HG02610 (cell line): Measurements from ENCODE around the gene RAB37.

Experiments used
- ATAC-seq: cut with Tn5 transposase; IDR thresholded peaks from one replicate; pipeline ENCODE4 v1.9.1; 2021; ENCODE audit warnings: mild to moderate bottlenecking, moderate library complexity; ENCODE audit not compliant: unreplicated experiment

Gene RAB37

DNA sequence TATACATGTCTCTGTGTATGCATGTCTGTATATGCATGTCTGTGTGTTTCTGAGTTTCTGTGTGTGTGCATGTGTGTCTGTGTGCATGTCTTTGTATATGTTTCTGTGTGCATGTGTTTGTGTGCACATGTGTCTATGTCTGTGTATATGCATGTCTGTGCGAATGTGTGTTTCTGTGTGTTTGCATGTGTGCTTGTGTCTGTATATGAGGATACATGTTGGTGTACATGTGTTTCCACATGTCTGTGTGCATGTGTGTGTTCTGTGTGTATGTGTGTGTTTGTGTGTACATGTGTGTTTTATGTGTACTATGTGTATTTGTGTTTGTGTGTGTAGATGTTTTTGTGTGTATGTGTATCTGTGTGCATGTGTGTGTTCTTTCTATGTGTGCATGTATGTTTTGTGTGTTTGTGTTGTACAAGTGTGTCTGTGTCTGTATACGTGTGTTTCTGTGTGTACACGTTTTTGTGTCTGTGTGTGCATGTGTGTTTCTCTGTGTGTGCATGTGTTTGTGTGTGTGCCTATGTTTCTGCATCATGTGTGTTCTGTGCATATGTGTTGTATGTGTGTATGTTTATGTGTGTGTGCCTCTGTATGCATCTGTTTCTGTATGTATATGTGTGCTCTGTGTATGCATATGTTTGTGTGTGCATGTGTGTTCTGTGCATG is 8.9 kb upstream of the RAB37 start:
- no peak for ATAC-seq

DNA sequence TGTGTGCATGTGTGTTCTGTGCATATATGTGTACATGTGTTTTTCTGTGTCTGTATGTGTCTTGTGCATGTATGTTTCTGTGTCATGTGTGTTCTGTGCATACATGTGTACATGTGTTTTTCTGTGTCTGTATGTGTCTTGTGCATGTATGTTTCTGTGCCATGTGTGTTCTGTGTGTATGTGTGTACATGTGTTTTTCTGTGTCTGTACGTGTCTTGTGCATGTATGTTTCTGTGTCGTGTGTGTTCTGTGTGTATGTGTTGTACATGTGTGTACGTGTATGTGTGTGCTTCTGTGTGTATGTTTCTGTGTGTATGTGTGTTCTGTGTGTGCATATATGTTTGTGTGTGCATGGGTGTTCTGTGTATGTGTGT is 8.4 kb upstream of the RAB37 start:
- ATAC-seq = no peak

DNA sequence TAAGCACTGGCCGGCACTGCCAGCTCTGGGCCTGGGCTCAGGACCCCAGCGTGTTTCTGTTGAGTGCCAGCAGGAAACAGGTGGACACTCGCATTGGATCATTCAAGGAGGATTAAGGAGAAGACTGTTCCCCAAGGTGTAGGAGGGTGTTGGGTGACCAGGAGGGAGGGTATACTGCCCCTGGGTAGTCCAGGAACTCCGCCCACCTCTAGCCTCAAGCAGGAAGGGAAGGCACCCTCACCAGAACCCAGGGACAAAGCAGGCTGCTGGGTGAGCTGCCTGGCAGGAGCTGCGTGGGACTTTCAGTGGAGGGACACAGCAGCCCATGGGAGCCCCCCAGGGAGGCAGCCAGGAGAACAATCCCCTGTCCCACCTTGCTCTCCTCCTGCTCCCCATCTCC is 7.7 kb upstream of the RAB37 start:
- ATAC-seq = no peak

DNA sequence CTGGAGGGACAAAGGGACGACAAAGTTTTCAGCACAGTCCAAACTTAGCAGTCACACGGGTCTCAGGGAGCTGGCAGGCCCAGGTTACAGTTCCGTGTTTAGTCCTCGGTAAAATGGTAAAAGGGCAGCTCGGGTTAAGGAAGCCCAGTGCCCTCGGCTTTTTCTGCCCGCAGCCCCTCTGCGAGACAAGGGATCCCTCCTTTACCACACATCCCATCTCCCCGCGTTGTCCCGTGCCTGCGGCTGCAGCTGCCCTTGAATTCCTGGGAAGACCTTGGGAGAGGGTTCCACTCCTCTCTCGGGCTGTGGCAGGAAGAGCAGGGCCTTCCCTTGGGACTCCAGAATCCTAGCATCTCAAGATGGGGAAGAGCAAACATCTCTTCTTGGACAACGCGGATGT is 7.2 kb upstream of the RAB37 start:
- ATAC-seq = no peak

DNA sequence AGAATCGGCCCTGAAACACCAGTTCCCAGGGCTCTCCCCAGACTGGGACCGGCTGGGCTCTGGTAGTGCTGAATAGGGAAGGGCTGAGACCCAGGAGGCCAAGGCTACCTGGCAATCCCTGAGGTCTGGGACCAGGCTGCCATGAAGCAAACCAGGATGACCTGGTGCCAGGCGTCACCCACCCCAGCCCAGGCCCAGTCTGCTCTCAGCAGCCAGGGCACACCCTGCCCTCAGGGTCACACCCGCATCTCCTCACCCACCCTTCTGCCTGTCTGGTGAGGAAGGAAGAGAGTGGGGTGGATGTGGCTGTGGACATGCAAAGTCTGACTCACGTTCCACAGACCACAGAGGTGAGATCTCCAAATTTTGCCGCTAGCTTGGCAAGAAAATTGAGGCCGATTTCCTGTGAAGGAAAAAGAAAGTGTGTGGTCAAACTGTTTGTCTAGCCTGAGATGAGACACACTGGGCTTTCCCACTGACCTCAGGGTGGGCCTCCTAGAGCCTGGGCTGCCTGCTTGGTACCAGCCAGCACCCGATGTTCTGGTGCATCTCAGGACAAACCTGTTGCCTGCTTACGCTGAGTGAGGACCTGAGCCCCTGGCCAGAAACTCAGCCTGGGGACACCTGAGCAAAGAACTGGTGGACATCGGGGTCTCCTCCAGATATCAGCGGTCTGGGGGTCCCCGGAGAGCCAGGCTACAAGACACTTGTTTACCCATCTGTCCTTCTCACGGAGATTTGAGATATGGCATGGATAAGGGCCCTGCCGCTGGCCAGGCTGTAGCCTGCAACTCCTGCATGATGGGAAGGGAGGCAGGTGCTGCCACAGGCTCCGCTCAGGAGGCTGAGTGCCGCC is 6.3 kb upstream of the RAB37 start:
- ATAC-seq = peak; percentile 48

DNA sequence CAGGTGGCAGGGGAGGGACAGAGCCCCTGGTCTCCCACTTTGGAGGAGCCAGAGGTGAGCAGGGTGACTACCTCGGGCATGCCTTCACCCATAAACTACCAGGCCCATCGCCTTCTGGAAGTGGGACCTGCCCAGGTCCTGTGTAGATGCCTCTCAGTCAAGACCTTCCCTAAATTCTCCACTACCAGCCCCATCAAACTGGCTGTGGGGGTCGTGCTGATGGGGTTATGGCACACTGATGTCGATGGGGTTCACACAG is 5.8 kb upstream of the RAB37 start:
- ATAC-seq = no peak

DNA sequence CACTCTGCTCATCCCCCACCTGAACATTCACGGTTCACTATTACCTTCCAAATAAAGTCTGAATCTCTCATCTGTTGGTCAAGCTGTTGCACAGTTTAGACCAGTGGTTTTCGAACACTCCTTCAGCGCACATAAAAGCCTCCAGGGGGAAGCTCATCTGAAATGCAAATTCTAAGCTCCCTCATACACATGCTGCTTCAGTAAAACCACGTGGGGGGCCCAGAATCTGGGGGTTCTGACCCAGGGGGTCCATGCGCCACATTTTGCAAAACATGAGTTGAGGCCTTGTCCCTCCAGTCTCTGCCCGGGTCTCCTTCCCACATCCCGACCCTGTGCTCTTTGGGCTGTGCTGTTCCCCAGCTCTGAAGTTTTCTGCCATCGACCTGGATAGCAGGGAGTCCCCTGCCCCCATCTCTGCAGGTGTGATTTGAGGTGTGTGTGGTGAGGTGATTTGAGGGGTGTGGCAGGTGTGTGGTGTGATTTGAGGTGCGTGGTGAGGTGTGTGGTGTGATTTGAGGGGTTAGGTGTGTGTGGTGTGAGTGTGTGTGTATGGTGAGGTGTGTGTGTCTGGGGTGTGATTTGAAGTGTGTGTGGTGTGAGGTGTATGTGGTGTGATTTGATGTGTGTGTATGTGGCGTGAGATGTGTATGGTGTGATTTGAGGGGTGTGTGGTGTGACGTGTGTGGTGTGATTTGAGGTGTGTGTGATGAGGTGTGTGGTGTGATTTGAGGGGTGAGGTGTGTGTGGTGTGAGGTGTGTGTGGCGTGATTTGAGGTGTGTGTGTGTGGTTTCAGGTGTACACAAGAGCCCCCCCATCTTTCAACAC is 4.8 kb upstream of the RAB37 start:
- ATAC-seq = no peak

DNA sequence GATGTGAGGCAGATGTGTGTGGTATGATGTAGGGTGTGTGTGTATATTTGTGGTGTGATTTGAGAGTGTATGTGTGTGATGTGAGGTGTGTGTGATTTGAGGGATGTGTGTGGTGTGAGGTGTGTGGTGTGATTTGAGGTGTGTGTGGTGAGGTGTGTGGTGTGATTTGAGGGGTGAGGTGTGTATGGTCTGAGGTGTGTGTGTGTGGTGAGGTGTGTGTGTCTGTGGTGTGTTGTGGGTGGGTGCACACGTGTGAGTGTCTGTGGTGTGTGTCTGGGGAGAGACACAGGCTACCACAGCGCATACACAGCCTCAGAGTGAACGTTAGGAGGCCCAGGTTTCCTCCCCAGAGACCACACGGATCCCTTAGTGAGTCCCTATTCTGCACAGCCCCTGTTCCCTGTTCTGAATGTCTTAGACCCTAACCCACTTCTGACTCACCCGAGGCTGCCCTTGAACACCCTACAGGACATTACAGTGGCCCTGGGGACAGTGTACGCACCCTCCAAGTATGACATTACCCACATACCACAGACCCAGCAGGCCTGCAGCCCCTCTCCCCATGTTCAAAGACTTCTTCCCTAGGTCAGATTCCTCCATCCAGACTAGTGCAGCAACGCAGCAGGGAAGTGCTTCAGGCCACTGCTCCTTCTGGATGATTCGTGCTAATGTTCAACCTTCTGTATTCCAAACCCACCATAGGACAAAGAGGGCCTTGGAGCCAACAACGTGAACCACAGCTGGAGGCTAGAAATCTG is 3.5 kb upstream of the RAB37 start:
- no peak for ATAC-seq

DNA sequence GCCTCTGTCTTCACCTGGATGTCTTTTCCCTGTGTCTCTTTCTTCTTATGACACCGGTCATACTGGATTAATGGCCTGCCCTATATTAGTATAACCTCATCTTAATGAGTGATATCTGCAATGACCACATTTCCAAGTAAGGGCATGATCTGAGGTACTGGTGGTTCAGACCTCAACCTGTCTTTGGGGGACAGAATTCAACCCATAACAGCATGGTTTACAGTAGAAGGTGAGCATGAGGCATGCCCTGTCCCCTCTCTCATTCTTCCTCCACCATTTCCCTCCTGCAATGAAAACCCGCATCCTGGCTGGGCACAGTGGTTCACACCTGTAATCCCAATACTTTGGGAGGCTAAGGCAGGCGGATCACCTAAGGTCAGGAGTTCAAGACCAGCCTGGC is 2.8 kb upstream of the RAB37 start:
- ATAC-seq = no peak

DNA sequence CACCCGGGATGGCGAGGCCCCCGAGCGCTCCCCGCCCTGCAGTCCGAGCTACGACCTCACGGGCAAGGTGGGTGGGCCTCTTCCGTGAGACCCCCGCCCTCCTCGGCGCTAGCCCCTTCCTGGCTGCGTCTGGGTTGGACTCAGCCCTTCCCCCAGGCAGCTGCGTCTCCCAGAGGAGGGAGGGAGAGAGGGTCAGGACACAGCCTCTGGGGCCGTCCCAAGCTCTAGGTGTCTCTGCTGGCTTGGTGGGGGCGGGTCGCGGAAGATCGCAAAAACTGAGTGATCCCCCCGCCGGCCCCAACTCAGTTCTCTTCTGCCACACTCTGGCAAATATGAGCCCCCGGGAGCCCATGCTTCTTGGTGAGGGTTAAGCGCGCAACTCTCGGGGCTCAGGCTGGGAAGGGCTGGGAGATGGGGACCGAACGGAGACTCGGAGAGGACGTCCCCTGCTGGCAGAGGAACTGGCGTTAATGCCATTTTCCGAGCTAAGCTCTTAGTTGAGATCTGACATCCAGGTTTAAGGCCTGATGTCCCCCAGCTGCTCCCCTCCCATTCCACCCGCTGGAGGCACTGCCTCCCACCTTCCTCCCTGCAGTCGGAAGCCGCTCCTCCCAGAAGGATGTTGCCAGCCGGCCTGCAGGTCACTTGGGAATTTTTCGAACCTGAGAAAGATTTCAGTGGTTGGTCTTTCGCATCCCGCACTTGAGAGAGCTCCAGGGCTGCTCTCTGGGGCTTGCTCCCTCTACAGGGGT is 419 bp downstream of the RAB37 start:
- ATAC-seq = no peak

DNA sequence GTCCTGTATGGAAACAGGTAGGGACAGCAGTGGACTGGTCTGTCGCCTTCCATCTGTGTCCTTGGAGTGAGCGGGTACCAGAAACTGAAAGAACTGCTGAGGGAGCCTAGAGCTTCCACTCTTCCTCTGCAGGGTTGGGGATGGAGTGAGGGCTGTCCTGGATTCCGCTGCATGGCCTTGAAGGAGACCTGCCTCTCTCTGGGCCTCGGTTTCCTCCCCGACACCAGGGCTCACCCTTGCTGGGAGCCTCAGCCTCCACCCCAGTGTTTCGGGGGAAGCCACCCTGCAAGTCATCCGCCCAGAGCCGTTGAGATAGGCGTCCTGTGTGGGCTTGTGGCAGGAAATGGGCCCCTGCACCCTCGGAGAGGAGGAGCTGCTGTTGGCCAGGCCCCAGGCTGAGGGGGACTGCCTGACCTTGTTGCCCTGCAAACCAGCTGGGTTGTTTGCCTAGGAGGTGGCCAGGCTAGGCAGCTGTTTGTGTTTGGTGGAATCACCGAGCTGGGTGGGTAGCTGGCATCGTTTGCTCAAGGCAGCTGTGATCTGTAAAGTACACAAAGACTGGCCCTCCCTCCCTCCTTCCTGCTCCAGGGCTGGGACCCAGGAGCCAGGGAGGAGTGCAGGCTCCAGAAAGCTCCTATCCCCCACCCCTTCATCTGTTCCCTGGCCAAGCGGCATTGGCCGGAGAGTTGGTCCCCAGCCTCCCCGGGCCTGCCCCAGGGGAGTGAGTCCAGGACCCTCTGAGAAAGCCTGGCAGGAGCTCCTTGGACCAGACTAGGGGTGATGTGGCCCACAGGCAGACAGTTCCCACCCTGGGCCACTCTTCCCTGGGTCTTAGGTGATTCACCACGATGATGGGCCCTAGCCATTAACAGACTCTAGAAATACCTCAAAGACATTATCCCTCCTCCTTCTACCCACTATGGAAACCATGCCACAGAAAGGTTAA is 1.3 kb downstream of the RAB37 start:
- ATAC-seq = peak; percentile 42

DNA sequence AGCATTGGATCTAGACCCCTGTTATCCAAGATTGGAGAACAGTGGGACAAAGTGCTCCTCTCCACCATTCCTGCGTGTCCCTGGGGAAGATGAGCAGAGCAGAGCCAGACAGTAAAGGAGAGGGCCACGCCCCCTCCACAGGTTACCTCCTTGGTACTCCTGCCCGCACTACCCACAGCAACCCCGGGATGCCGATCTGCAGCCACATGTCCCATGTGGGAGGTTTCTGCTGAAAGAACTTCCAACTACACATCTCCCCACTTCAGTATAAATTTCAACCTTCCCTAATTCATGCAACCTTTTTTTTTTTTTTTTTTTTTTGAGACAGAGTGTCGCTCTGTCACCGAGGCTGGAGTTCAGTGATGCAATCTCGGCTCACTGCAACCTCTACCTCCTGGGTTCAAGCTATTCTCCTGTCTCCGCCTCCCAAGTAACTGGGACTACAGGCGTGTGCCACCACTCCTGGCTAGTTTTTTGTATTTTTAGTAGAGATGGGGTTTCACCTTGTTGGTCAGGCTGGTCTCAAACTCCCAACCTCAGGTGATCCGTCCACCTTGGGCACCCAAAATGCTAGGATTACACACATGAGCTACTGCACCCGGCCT is 2.3 kb downstream of the RAB37 start:
- no peak for ATAC-seq

DNA sequence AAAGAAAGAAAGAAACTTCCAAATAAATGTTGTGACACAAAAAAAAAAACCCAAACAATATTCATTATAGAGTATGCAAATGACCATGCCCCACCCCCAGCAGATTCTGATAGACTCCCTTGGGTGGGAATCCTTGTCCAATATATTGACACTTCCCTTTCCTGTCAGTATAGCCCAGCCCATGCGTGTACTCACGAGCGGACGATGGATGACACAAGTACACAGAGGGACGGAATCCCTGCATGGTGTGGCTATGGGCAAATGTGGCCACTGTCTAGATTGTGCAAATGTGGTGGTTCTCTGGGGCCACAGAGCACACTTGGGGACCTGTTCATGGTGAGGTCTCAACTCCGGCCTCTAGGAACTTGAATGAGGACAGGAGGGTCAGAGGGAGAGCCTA is 3.1 kb downstream of the RAB37 start:
- ATAC-seq = no peak

DNA sequence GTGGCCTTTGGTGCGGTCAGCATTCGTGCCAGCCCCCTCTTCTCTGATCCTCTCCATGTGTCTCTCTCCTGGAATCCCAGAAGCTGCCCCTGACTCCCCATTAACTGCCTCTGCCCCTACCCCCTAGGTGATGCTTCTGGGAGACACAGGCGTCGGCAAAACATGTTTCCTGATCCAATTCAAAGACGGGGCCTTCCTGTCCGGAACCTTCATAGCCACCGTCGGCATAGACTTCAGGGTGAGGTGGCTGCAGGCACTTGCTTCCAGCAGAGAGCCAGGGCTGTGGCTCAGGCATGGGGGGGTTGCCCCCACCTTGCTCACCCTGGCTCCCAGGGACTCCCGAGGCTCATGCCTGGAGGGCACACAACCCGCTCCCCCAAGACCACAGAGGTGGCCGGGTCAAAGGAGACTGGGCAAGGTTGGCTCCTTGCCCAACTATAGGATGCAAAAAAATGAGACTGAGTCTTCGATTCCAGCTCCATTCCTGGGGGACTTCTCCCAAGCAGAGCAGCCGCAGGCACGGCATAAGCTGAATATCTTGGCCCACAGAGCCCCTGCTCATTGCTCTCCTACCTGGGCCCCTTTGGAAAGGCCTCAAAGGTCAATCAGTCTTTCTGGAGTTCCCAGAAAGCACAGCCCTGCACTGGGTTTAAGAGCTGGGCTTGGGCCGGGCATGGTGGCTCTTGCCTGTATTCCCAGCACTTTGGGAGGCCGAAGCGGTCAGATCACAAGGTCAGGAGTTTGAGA is 3.8 kb downstream of the RAB37 start:
- no peak for ATAC-seq

DNA sequence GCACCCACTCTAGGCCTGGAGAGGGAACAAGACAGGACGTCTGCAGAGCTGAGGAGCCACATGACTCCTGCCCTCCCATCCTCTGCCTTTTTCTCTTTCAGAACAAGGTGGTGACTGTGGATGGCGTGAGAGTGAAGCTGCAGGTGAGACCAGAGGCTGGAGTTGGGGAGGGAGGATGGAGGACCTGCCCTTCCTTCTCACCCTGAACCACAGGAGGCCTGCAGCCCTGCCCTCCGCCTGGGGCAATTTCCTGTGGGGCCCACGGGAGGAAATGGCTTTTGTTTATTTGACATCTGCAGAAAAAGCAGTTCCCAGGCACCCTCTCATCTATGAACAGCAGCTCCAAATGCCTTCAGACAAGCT is 5.1 kb downstream of the RAB37 start:
- ATAC-seq = peak; percentile 37

DNA sequence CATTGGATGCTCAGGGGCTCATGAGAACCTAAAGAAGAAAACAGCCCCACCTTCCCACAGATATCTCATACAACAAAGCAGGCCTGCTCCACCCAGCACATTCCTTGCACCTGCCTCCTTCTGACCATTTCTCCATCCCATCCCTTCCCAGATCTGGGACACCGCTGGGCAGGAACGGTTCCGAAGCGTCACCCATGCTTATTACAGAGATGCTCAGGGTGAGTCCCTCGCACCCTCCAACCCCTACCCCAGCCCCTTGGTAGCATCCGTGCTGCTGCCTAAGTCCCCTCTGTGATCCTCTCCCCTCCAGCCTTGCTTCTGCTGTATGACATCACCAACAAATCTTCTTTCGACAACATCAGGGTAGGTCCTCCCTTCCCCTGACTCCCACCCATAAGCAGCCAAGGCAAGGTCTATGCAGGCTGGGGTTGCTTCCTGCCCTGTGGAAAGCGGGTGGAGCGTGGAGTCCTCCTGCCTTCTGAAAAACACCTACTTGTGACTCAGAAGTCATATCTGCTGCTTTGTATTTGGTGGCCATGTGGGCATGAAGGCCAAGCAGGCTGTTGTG is 6.0 kb downstream of the RAB37 start:
- ATAC-seq = no peak

DNA sequence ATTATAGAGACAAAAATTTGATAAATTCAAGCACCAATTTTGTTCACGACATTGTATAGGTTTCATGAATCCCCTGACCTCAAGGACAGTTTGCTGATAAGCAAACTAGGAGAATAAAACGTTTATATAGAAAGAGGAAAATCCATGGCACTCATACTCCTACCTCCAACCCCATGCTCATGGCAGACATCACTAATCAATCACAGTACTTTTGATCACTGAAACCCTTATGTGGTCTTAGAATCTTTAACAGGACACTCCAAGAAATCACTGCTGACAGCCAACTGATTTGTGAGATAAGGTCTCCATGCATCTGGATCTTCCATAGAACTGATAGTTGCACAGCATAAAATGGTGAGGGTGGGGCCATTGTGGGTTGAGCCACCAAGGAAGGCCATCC is 6.7 kb downstream of the RAB37 start:
- ATAC-seq = no peak

DNA sequence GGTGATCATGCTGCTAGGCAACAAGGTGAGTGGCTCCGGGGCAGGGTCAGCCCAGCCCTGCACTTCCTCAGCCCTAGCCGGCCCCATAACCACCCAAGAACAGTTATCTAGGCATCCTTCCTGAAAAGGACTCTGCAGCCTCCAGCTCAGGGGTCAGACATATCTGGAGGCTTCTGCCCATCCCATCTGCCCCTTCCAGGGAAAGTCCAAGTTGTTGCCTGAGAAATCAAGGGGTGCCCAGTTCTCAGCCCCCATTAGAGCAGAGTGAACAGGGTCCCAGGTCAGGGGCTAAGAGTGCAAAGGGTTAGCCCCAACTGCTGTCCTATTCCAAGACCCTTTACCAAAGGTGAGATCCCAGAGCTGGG is 7.3 kb downstream of the RAB37 start:
- ATAC-seq = no peak
